Measurements from ENCODE around the gene ATRN.
"Not testable (repeated sequence)": the region's sequence is repeated elsewhere in the genome, so short reads cannot be mapped to it uniquely, and the experiment has no call there.

ATRN gene

GRCh38 chr20:3471397-3472021, 691 bp downstream of the ATRN start:
- Histone ChIP-seq H3K4me1 (ENCODE audit: control insufficient read depth in 1 of 2, insufficient read depth in 2 of 2, low read length in 2 of 2) (peaks cover 19 to 26% of the 10 kb centered on the region in 2 donors), H3K27me3 (ENCODE audit: low read depth, low read length) (no peaks in the 10 kb centered on the region), H3K4me3 (ENCODE audit: low read depth in 1 of 2, low read length in 2 of 2) (peak overlapping the region; percentile 83 to 99), H3K36me3 (ENCODE audit: control insufficient read depth in 1 of 2, insufficient read depth in 2 of 2, low read length in 2 of 2) (no peaks in the 10 kb centered on the region), H3K27ac (ENCODE audit: low read length) (peak overlapping the region; percentile 54), H3K9me3 (ENCODE audit: control insufficient read depth in 1 of 2, low read length in 2 of 2) (no peaks in the 10 kb centered on the region)

- Histone ChIP-seq H3K4me3 (ENCODE audit: low read depth in 1 of 2, low read length in 2 of 2) (peak overlapping the region; percentile 83 to 99), H3K27ac (ENCODE audit: low read length) (peak overlapping the region; percentile 54), H3K9me3 (ENCODE audit: control insufficient read depth in 1 of 2, low read length in 2 of 2) (no peaks in the 10 kb centered on the region), H3K4me1 (ENCODE audit: control insufficient read depth in 1 of 2, insufficient read depth in 2 of 2, low read length in 2 of 2) (peaks cover 19 to 26% of the 10 kb centered on the region in 2 donors), H3K27me3 (ENCODE audit: low read depth, low read length) (no peaks in the 10 kb centered on the region), H3K36me3 (ENCODE audit: control insufficient read depth in 1 of 2, insufficient read depth in 2 of 2, low read length in 2 of 2) (no peaks in the 10 kb centered on the region)
Measured at GRCh38 chr20:3472105-3472504, 1.3 kb downstream of the ATRN start.

- Histone ChIP-seq H3K4me3 (ENCODE audit: low read depth in 1 of 2, low read length in 2 of 2) (peak overlapping the region in 1 of 2 donors; percentile 83), H3K9me3 (ENCODE audit: control insufficient read depth in 1 of 2, low read length in 2 of 2) (no peaks in the 10 kb centered on the region), H3K27me3 (ENCODE audit: low read depth, low read length) (no peaks in the 10 kb centered on the region), H3K36me3 (ENCODE audit: control insufficient read depth in 1 of 2, insufficient read depth in 2 of 2, low read length in 2 of 2) (no peaks in the 10 kb centered on the region), H3K4me1 (ENCODE audit: control insufficient read depth in 1 of 2, insufficient read depth in 2 of 2, low read length in 2 of 2) (peaks cover 19 to 26% of the 10 kb centered on the region in 2 donors), H3K27ac (ENCODE audit: low read length) (no peak overlapping the region)
Measured at GRCh38 chr20:3473324-3473723, 2.5 kb downstream of the ATRN start.

- H3K4me3 ChIP-seq (ENCODE audit: low read depth in 1 of 2, low read length in 2 of 2): no peak overlapping the region
- H3K4me1 ChIP-seq (ENCODE audit: control insufficient read depth in 1 of 2, insufficient read depth in 2 of 2, low read length in 2 of 2): peaks cover 19 to 26% of the 10 kb centered on the region in 2 donors
- no peaks in the 10 kb centered on the region for H3K36me3 ChIP-seq (ENCODE audit: control insufficient read depth in 1 of 2, insufficient read depth in 2 of 2, low read length in 2 of 2)
- H3K27me3 ChIP-seq (ENCODE audit: low read depth, low read length): no peaks in the 10 kb centered on the region
- no peak overlapping the region for H3K27ac ChIP-seq (ENCODE audit: low read length)
- H3K9me3 ChIP-seq (ENCODE audit: control insufficient read depth in 1 of 2, low read length in 2 of 2): no peaks in the 10 kb centered on the region
Measured at GRCh38 chr20:3473944-3474343, 3.1 kb downstream of the ATRN start.

- not testable (repeated sequence) for H3K27ac ChIP-seq (ENCODE audit: low read length); H3K9me3 ChIP-seq (ENCODE audit: control insufficient read depth in 1 of 2, low read length in 2 of 2); H3K36me3 ChIP-seq (ENCODE audit: control insufficient read depth in 1 of 2, insufficient read depth in 2 of 2, low read length in 2 of 2); H3K4me3 ChIP-seq (ENCODE audit: low read depth in 1 of 2, low read length in 2 of 2); H3K27me3 ChIP-seq (ENCODE audit: low read depth, low read length)
- H3K4me1 ChIP-seq (ENCODE audit: control insufficient read depth in 1 of 2, insufficient read depth in 2 of 2, low read length in 2 of 2): peaks cover 16 to 18% of the 10 kb centered on the region in 2 donors
Measured at GRCh38 chr20:3477003-3477860, 6.4 kb downstream of the ATRN start.

- Histone ChIP-seq H3K4me1 (ENCODE audit: control insufficient read depth in 1 of 2, insufficient read depth in 2 of 2, low read length in 2 of 2) (peaks cover 8 to 11% of the 10 kb centered on the region in 2 donors), H3K27ac (ENCODE audit: low read length) (no peak overlapping the region), H3K27me3 (ENCODE audit: low read depth, low read length) (no peaks in the 10 kb centered on the region), H3K4me3 (ENCODE audit: low read depth in 1 of 2, low read length in 2 of 2) (no peak overlapping the region), H3K36me3 (ENCODE audit: control insufficient read depth in 1 of 2, insufficient read depth in 2 of 2, low read length in 2 of 2) (peaks cover 0 to 4% of the 10 kb centered on the region in 2 donors), H3K9me3 (ENCODE audit: control insufficient read depth in 1 of 2, low read length in 2 of 2) (no peaks in the 10 kb centered on the region)
Measured at GRCh38 chr20:3477861-3478544, 7.2 kb downstream of the ATRN start.

- no peak overlapping the region for H3K27ac ChIP-seq (ENCODE audit: low read length)
- no peak overlapping the region for H3K4me3 ChIP-seq (ENCODE audit: low read depth in 1 of 2, low read length in 2 of 2)
- no peaks in the 10 kb centered on the region for H3K9me3 ChIP-seq (ENCODE audit: control insufficient read depth in 1 of 2, low read length in 2 of 2)
- peaks cover 0 to 8% of the 10 kb centered on the region in 2 donors for H3K4me1 ChIP-seq (ENCODE audit: control insufficient read depth in 1 of 2, insufficient read depth in 2 of 2, low read length in 2 of 2)
- no peaks in the 10 kb centered on the region for H3K27me3 ChIP-seq (ENCODE audit: low read depth, low read length)
- peaks cover 0 to 4% of the 10 kb centered on the region in 2 donors for H3K36me3 ChIP-seq (ENCODE audit: control insufficient read depth in 1 of 2, insufficient read depth in 2 of 2, low read length in 2 of 2)
Measured at GRCh38 chr20:3479025-3479424, 8.2 kb downstream of the ATRN start.

GRCh38 chr20:3479759-3480615, 9.2 kb downstream of the ATRN start:
- Histone ChIP-seq H3K36me3 (ENCODE audit: control insufficient read depth in 1 of 2, insufficient read depth in 2 of 2, low read length in 2 of 2) (peaks cover 0 to 4% of the 10 kb centered on the region in 2 donors), H3K27ac (ENCODE audit: low read length) (no peak overlapping the region), H3K4me1 (ENCODE audit: control insufficient read depth in 1 of 2, insufficient read depth in 2 of 2, low read length in 2 of 2) (peaks cover 0 to 11% of the 10 kb centered on the region in 2 donors), H3K27me3 (ENCODE audit: low read depth, low read length) (no peaks in the 10 kb centered on the region), H3K9me3 (ENCODE audit: control insufficient read depth in 1 of 2, low read length in 2 of 2) (no peaks in the 10 kb centered on the region), H3K4me3 (ENCODE audit: low read depth in 1 of 2, low read length in 2 of 2) (no peak overlapping the region)

GRCh38 chr20:3483309-3483708, 12.5 kb downstream of the ATRN start:
- Histone ChIP-seq H3K27me3 (ENCODE audit: low read depth, low read length) (no peaks in the 10 kb centered on the region), H3K9me3 (ENCODE audit: control insufficient read depth in 1 of 2, low read length in 2 of 2) (peaks cover 0 to 2% of the 10 kb centered on the region in 2 donors), H3K27ac (ENCODE audit: low read length) (no peak overlapping the region), H3K4me3 (ENCODE audit: low read depth in 1 of 2, low read length in 2 of 2) (no peak overlapping the region), H3K4me1 (ENCODE audit: control insufficient read depth in 1 of 2, insufficient read depth in 2 of 2, low read length in 2 of 2) (peaks cover 0 to 11% of the 10 kb centered on the region in 2 donors), H3K36me3 (ENCODE audit: control insufficient read depth in 1 of 2, insufficient read depth in 2 of 2, low read length in 2 of 2) (peaks cover 0 to 8% of the 10 kb centered on the region in 2 donors)

GRCh38 chr20:3483784-3484183, 13.0 kb downstream of the ATRN start:
- Histone ChIP-seq H3K36me3 (ENCODE audit: control insufficient read depth in 1 of 2, insufficient read depth in 2 of 2, low read length in 2 of 2) (peaks cover 0 to 8% of the 10 kb centered on the region in 2 donors), H3K27ac (ENCODE audit: low read length) (no peak overlapping the region), H3K27me3 (ENCODE audit: low read depth, low read length) (no peaks in the 10 kb centered on the region)

More at GRCh38 chr20:3483784-3484183, 13.0 kb downstream of the ATRN start:
- peaks cover 0 to 2% of the 10 kb centered on the region in 2 donors for H3K9me3 ChIP-seq (ENCODE audit: control insufficient read depth in 1 of 2, low read length in 2 of 2)
- H3K4me3 ChIP-seq (ENCODE audit: low read depth in 1 of 2, low read length in 2 of 2): no peak overlapping the region
- H3K4me1 ChIP-seq (ENCODE audit: control insufficient read depth in 1 of 2, insufficient read depth in 2 of 2, low read length in 2 of 2): peaks cover 0 to 11% of the 10 kb centered on the region in 2 donors

Measured in muscle layer of duodenum (tissue), 2 donors.